NB4 (cell line): ENCODE data around the gene EXOC6B.

Experiments
- DNase-seq: peaks from one replicate; pipeline ENCODE4 v3.0.0; 2010; ENCODE audit warnings: low read depth
- H3K4me3 ChIP-seq: one replicate; pipeline ENCODE4 v1.5.1; 2011; ENCODE audit warnings: mild to moderate bottlenecking, low read depth, low read length, moderate library complexity
- CTCF ChIP-seq: IDR thresholded peaks from one replicate; pipeline ENCODE4 v1.5.1; 2012; ENCODE audit warnings: low read depth, low read length
- MAX ChIP-seq: IDR thresholded peaks from 2 replicates; pipeline ENCODE4 v1.6.1; 2011; ENCODE audit warnings: low read depth, low read length
- MYC ChIP-seq: IDR thresholded peaks from 2 replicates; pipeline ENCODE4 v1.6.1; 2011; ENCODE audit warnings: low read depth, low read length
- POLR2A ChIP-seq: IDR thresholded peaks from 2 replicates; pipeline ENCODE4 v1.6.1; 2011; ENCODE audit warnings: mild to moderate bottlenecking; ENCODE audit not compliant: insufficient read length; ENCODE audit errors: extremely low read depth

The EXOC6B gene

GRCh38 chr2:72847534-72848315 lies 21.9 kb upstream of the EXOC6B start:
- TF ChIP-seq POLR2A (no peak), MYC (no peak)
- no peak for DNase-seq

GRCh38 chr2:72846171-72847095 lies 20.6 kb upstream of the EXOC6B start:
- TF ChIP-seq CTCF, result no peak
- TF ChIP-seq POLR2A, result no peak
- TF ChIP-seq MAX, result no peak
- TF ChIP-seq MYC, result no peak
- DNase-seq, result no peak
- H3K4me3 ChIP-seq, result no peak overlapping the region

More at GRCh38 chr2:72847534-72848315, 21.9 kb upstream of the EXOC6B start:
- H3K4me3 ChIP-seq, result no peak overlapping the region

DNA sequence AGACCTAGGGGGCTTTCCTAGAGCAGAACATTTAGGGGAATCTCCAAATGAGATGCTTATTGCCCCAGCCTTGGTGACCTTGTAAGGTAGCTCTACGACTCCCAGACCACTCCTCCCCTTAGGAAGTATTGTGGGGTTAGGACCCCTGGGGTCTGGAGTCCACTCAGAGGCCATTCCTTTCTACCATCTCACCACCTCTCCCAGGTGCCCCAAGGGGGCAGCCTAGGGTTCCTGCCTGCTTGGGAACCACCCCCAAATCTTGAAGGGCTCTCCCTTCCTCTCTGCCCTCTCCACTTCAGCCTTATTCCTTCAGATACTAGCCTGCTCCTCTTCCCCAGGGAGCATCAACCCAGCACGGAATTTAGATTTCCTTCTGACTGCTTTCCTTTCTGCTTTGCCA lies 17.5 kb upstream of the EXOC6B start:
- no peak overlapping the region for H3K4me3 ChIP-seq
- no peak for TF ChIP-seq CTCF
- no peak for TF ChIP-seq MYC
- TF ChIP-seq MAX, result no peak
- no peak for TF ChIP-seq POLR2A
- no peak for DNase-seq

- no peak for DNase-seq
- H3K4me3 ChIP-seq, result no peak overlapping the region
- TF ChIP-seq MAX, result no peak
- no peak for TF ChIP-seq POLR2A
- TF ChIP-seq CTCF, result no peak
- no peak for TF ChIP-seq MYC
Measured at GRCh38 chr2:72841462-72842125, 15.8 kb upstream of the EXOC6B start.

DNA sequence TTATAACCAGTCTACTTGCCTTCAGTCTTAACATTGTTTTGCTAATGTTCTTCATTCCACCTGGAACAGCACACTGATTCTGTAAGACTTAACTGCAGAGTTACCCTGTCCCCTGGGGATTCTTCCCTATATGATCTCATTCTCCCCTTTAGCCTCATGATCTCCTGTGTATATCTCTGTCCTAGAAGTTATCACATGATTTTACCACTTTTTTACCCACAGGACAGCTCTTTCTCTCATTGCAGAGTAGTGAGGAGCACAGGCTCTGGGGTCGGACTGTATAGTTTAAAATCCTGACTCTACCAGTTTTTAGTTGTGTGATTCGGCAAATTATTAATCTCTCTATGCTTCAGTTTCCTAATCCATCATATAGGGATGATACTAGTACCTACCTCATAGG lies 14.2 kb upstream of the EXOC6B start:
- no peak overlapping the region for H3K4me3 ChIP-seq
- DNase-seq, result no peak
- TF ChIP-seq MAX (no peak), MYC (no peak), CTCF (no peak), POLR2A (no peak)

GRCh38 chr2:72837171-72837570 lies 11.3 kb upstream of the EXOC6B start:
- DNase-seq, result no peak
- no peak for TF ChIP-seq POLR2A
- H3K4me3 ChIP-seq, result no peak overlapping the region
